Activated CD4-positive, alpha-beta memory T cell treated with anti-CD3 and anti-CD28 coated beads for 36 hours (primary cell): ENCODE measurements around the gene SIK1. TPM values are rescaled to one million over a fixed set of nuclear protein-coding genes. Genes with fewer than 3 reads are reported as not detected.
"Not testable (repeated sequence)": the region's sequence is repeated elsewhere in the genome, so short reads cannot be mapped to it uniquely, and the experiment has no call there.

Experiments used
- CTCF ChIA-PET: fragments of 350-600 bp; sonication (Branson Sonifier 250); formaldehyde crosslinking; loops from one replicate; lab custom pipeline; 2021; ENCODE audit warnings: antibody characterized with exemption, inconsistent platforms; lab: Charles Lee
- POLR2A ChIA-PET: fragments of 350-600 bp; sonication (Branson Sonifier 250); formaldehyde crosslinking; loops from one replicate; lab custom pipeline; 2021; ENCODE audit warnings: antibody characterized with exemption; lab: Charles Lee
- DNase-seq: peaks from one replicate; pipeline ENCODE4 v3.0.0-alpha.2; 2020
- H3K27ac Mint-ChIP-seq: one replicate; pipeline ENCODE4 v1.8.0; 2021; ENCODE audit warnings: mixed read lengths
- H3K27me3 Mint-ChIP-seq: one replicate; pipeline ENCODE4 v1.8.0; 2021; ENCODE audit warnings: mixed read lengths
- H3K36me3 Mint-ChIP-seq: one replicate; pipeline ENCODE4 v1.8.0; 2021; ENCODE audit warnings: mixed read lengths
- H3K4me1 Mint-ChIP-seq: one replicate; pipeline ENCODE4 v1.8.0; 2021; ENCODE audit warnings: low read depth, mixed read lengths
- H3K4me3 Mint-ChIP-seq: one replicate; pipeline ENCODE4 v1.8.0; 2021; ENCODE audit warnings: mild to moderate bottlenecking, mixed read lengths
- H3K9me3 Mint-ChIP-seq: one replicate; pipeline ENCODE4 v1.8.0; 2021; ENCODE audit warnings: mixed read lengths
- intact Hi-C: fragments of 100-400 bp; cut with micrococcal nuclease; formaldehyde crosslinking; loops from one replicate; pipeline ENCODE4 v1.15.1; 2023
- total RNA-seq, 2 experiments: library from RNA; stranded (reverse); gene quantifications; one replicate each; pipeline ENCODE4 v1.2.3, GENCODE V29; 2021

Gene SIK1
- total RNA-seq, 2 experiments from 2014 or later = 5.8 to 6.1 TPM

GRCh38 chr21:43430830-43431416 is 4.0 kb upstream of the SIK1 start:
- H3K27me3 Mint-ChIP-seq, CTCF ChIA-PET, H3K36me3 Mint-ChIP-seq, H3K4me3 Mint-ChIP-seq, H3K9me3 Mint-ChIP-seq, intact Hi-C loops, H3K4me1 Mint-ChIP-seq, DNase-seq, POLR2A ChIA-PET, H3K27ac Mint-ChIP-seq: not testable (repeated sequence)

- H3K36me3 Mint-ChIP-seq, CTCF ChIA-PET: not testable (repeated sequence)
Observed at GRCh38 chr21:43428964-43429363, 2.0 kb upstream of the SIK1 start.

GRCh38 chr21:43427242-43427559 is 270 bp upstream of the SIK1 start:
- H3K36me3 Mint-ChIP-seq, H3K4me1 Mint-ChIP-seq, POLR2A ChIA-PET, intact Hi-C loops, DNase-seq, H3K27me3 Mint-ChIP-seq, H3K4me3 Mint-ChIP-seq, H3K27ac Mint-ChIP-seq, CTCF ChIA-PET, H3K9me3 Mint-ChIP-seq: not testable (repeated sequence)

More at GRCh38 chr21:43428964-43429363, 2.0 kb upstream of the SIK1 start:
- DNase-seq, H3K4me1 Mint-ChIP-seq, POLR2A ChIA-PET, H3K27ac Mint-ChIP-seq, intact Hi-C loops, H3K27me3 Mint-ChIP-seq, H3K9me3 Mint-ChIP-seq, H3K4me3 Mint-ChIP-seq: not testable (repeated sequence)

- H3K4me3 Mint-ChIP-seq, H3K4me1 Mint-ChIP-seq, H3K9me3 Mint-ChIP-seq: not testable (repeated sequence)
Observed at GRCh38 chr21:43426004-43426403, 927 bp downstream of the SIK1 start.

GRCh38 chr21:43419475-43419874 is 7.5 kb downstream of the SIK1 start:
- H3K4me3 Mint-ChIP-seq, DNase-seq, H3K36me3 Mint-ChIP-seq, POLR2A ChIA-PET, CTCF ChIA-PET, H3K27ac Mint-ChIP-seq, intact Hi-C loops, H3K4me1 Mint-ChIP-seq, H3K9me3 Mint-ChIP-seq, H3K27me3 Mint-ChIP-seq: not testable (repeated sequence)

More at GRCh38 chr21:43426004-43426403, 927 bp downstream of the SIK1 start:
- DNase-seq, CTCF ChIA-PET, intact Hi-C loops, H3K27ac Mint-ChIP-seq, POLR2A ChIA-PET, H3K27me3 Mint-ChIP-seq, H3K36me3 Mint-ChIP-seq: not testable (repeated sequence)

GRCh38 chr21:43414576-43414975 is 12.4 kb downstream of the SIK1 start:
- H3K27ac Mint-ChIP-seq, POLR2A ChIA-PET, intact Hi-C loops, H3K9me3 Mint-ChIP-seq, H3K27me3 Mint-ChIP-seq, H3K4me3 Mint-ChIP-seq, H3K36me3 Mint-ChIP-seq, H3K4me1 Mint-ChIP-seq, CTCF ChIA-PET, DNase-seq: not testable (repeated sequence)

- DNase-seq, H3K27me3 Mint-ChIP-seq, H3K4me1 Mint-ChIP-seq, intact Hi-C loops, H3K4me3 Mint-ChIP-seq, H3K9me3 Mint-ChIP-seq, POLR2A ChIA-PET, H3K27ac Mint-ChIP-seq, CTCF ChIA-PET, H3K36me3 Mint-ChIP-seq: not testable (repeated sequence)
Observed at GRCh38 chr21:43412020-43412788, 14.7 kb downstream of the SIK1 start.

- H3K27me3 Mint-ChIP-seq, H3K4me1 Mint-ChIP-seq, CTCF ChIA-PET, H3K27ac Mint-ChIP-seq, H3K36me3 Mint-ChIP-seq, H3K4me3 Mint-ChIP-seq, POLR2A ChIA-PET, DNase-seq, intact Hi-C loops, H3K9me3 Mint-ChIP-seq: not testable (repeated sequence)
Observed at GRCh38 chr21:43410456-43411068, 16.4 kb downstream of the SIK1 start.

- intact Hi-C loops, H3K4me3 Mint-ChIP-seq, CTCF ChIA-PET, H3K9me3 Mint-ChIP-seq, DNase-seq, H3K36me3 Mint-ChIP-seq, H3K27ac Mint-ChIP-seq, H3K4me1 Mint-ChIP-seq, POLR2A ChIA-PET, H3K27me3 Mint-ChIP-seq: not testable (repeated sequence)
Observed at GRCh38 chr21:43407139-43407538, 19.8 kb downstream of the SIK1 start.

GRCh38 chr21:43404450-43404849 is 22.5 kb downstream of the SIK1 start:
- H3K4me3 Mint-ChIP-seq, intact Hi-C loops, DNase-seq, H3K27me3 Mint-ChIP-seq, H3K36me3 Mint-ChIP-seq, H3K4me1 Mint-ChIP-seq, POLR2A ChIA-PET, H3K27ac Mint-ChIP-seq, CTCF ChIA-PET, H3K9me3 Mint-ChIP-seq: not testable (repeated sequence)

GRCh38 chr21:43403651-43404430 is 23.1 kb downstream of the SIK1 start:
- intact Hi-C loops, POLR2A ChIA-PET, DNase-seq, H3K36me3 Mint-ChIP-seq, H3K4me3 Mint-ChIP-seq, H3K4me1 Mint-ChIP-seq, CTCF ChIA-PET, H3K9me3 Mint-ChIP-seq, H3K27ac Mint-ChIP-seq, H3K27me3 Mint-ChIP-seq: not testable (repeated sequence)

- intact Hi-C loops, H3K27me3 Mint-ChIP-seq, H3K4me3 Mint-ChIP-seq, CTCF ChIA-PET, POLR2A ChIA-PET, H3K27ac Mint-ChIP-seq, H3K36me3 Mint-ChIP-seq, H3K9me3 Mint-ChIP-seq, H3K4me1 Mint-ChIP-seq, DNase-seq: not testable (repeated sequence)
Observed at GRCh38 chr21:43401125-43401524, 25.8 kb downstream of the SIK1 start.
